ENCODE data around the gene UBASH3A. TPM values are rescaled to one million over a fixed set of nuclear protein-coding genes. Genes with fewer than 3 reads are reported as not detected.

UBASH3A gene
- total RNA-seq, 1 experiment from 2014 or later: not detected

GRCh38 chr21:42471206-42471605 is 67.5 kb downstream of the UBASH3A start:
- H3K27me3 Mint-ChIP-seq (ENCODE audit: insufficient read depth, unreplicated experiment): no peaks in the 10 kb centered on the region
- H3K4me3 Mint-ChIP-seq (ENCODE audit: unreplicated experiment): no peak overlapping the region
- H3K36me3 Mint-ChIP-seq (ENCODE audit: insufficient read depth, unreplicated experiment): no peaks in the 10 kb centered on the region
- H3K9me3 Mint-ChIP-seq (ENCODE audit: unreplicated experiment): no peaks in the 10 kb centered on the region
- ChIA-PET POLR2A (no interaction called here), CTCF (no interaction called here)
- no TSS peak for BruUV-seq (replicated peaks)
- no peak for DNase-seq (ENCODE audit: unreplicated experiment)
- intact Hi-C loops (cut with micrococcal nuclease): no loop called here
- no peak for TF ChIP-seq CTCF (IDR thresholded peaks at IDR 0.05; ENCODE audit: unreplicated experiment)
- peaks cover 12% of the 10 kb centered on the region for H3K4me1 Mint-ChIP-seq (ENCODE audit: insufficient read depth, unreplicated experiment)
- no peak overlapping the region for H3K27ac Mint-ChIP-seq (ENCODE audit: low read depth, unreplicated experiment)

- DNase-seq (ENCODE audit: unreplicated experiment): no peak
- POLR2A ChIA-PET: no interaction called here
- Mint-ChIP-seq H3K36me3 (ENCODE audit: insufficient read depth, unreplicated experiment) (no peaks in the 10 kb centered on the region), H3K9me3 (ENCODE audit: unreplicated experiment) (no peaks in the 10 kb centered on the region), H3K27ac (ENCODE audit: low read depth, unreplicated experiment) (no peak overlapping the region), H3K27me3 (ENCODE audit: insufficient read depth, unreplicated experiment) (no peaks in the 10 kb centered on the region), H3K4me3 (ENCODE audit: unreplicated experiment) (no peak overlapping the region), H3K4me1 (ENCODE audit: insufficient read depth, unreplicated experiment) (peaks cover 12% of the 10 kb centered on the region)
- CTCF ChIA-PET: no interaction called here
- intact Hi-C loops (cut with micrococcal nuclease): no loop called here
- BruUV-seq (replicated peaks): no TSS peak
- no peak for TF ChIP-seq CTCF (IDR thresholded peaks at IDR 0.05; ENCODE audit: unreplicated experiment)
These were observed 68.1 kb downstream of the UBASH3A start for GRCh38 chr21:42471716-42472330.

GRCh38 chr21:42472521-42472920 is 68.8 kb downstream of the UBASH3A start:
- TF ChIP-seq CTCF (IDR thresholded peaks at IDR 0.05; ENCODE audit: unreplicated experiment): no peak
- Mint-ChIP-seq H3K4me1 (ENCODE audit: insufficient read depth, unreplicated experiment) (peaks cover 12% of the 10 kb centered on the region), H3K36me3 (ENCODE audit: insufficient read depth, unreplicated experiment) (no peaks in the 10 kb centered on the region), H3K4me3 (ENCODE audit: unreplicated experiment) (no peak overlapping the region), H3K9me3 (ENCODE audit: unreplicated experiment) (no peaks in the 10 kb centered on the region), H3K27ac (ENCODE audit: low read depth, unreplicated experiment) (no peak overlapping the region), H3K27me3 (ENCODE audit: insufficient read depth, unreplicated experiment) (no peaks in the 10 kb centered on the region)
- intact Hi-C loops (cut with micrococcal nuclease): no loop called here
- ChIA-PET POLR2A (no interaction called here), CTCF (no interaction called here)
- BruUV-seq (replicated peaks): no TSS peak
- no peak for DNase-seq (ENCODE audit: unreplicated experiment)

- no TSS peak for BruUV-seq (replicated peaks)
- Mint-ChIP-seq H3K27ac (ENCODE audit: low read depth, unreplicated experiment) (peak overlapping the region; percentile 68), H3K9me3 (ENCODE audit: unreplicated experiment) (no peaks in the 10 kb centered on the region), H3K4me3 (ENCODE audit: unreplicated experiment) (no peak overlapping the region), H3K4me1 (ENCODE audit: insufficient read depth, unreplicated experiment) (peaks cover 12% of the 10 kb centered on the region), H3K27me3 (ENCODE audit: insufficient read depth, unreplicated experiment) (no peaks in the 10 kb centered on the region), H3K36me3 (ENCODE audit: insufficient read depth, unreplicated experiment) (no peaks in the 10 kb centered on the region)
- ChIA-PET POLR2A (interaction anchor here (0.6 to 1.3 kb wide), 4 partner anchors 22 to 41 kb away, joined by 3 read pairs; partner anchors contain the start of gene RSPH1), CTCF (interaction anchor here (0.6 kb wide), 3 partner anchors 118 to 328 kb away, joined by 3 to 4 read pairs (median 3); no protein-coding TSS in a partner anchor)
- TF ChIP-seq CTCF (IDR thresholded peaks at IDR 0.05; ENCODE audit: unreplicated experiment): no peak
- no peak for DNase-seq (ENCODE audit: unreplicated experiment)
- intact Hi-C loops (cut with micrococcal nuclease): no loop called here
These were observed 69.9 kb downstream of the UBASH3A start for GRCh38 chr21:42473498-42474042.

Data from MCF 10A (cell line).